ENCODE results near the gene CCDC177. TPM values are rescaled to one million over a fixed set of nuclear protein-coding genes. Genes with fewer than 3 reads are reported as not detected.

Gene CCDC177
- total RNA-seq, 1 experiment from 2014 or later: 2.1 TPM

GRCh38 chr14:69584389-69584788 lies 9.7 kb upstream of the CCDC177 start (continued):
- no peak for TF ChIP-seq ZNF121 (CRISPR knock-in tag; IDR thresholded peaks at IDR 0.05)
- TF ChIP-seq CREB1 (CRISPR knock-in tag; IDR thresholded peaks at IDR 0.05): no peak
- TF ChIP-seq ZNF423 (CRISPR knock-in tag; IDR thresholded peaks at IDR 0.05): no peak
- TF ChIP-seq CREM (CRISPR knock-in tag; IDR thresholded peaks at IDR 0.05): no peak
- TF ChIP-seq SOX15 (CRISPR knock-in tag; IDR thresholded peaks at IDR 0.05): no peak
- TF ChIP-seq SP1 (CRISPR knock-in tag; conservative IDR thresholded peaks at IDR 0.05): no peak
- TF ChIP-seq HMGXB4 (CRISPR knock-in tag; IDR thresholded peaks at IDR 0.05): no peak
- no peak for TF ChIP-seq RORB (CRISPR knock-in tag; IDR thresholded peaks at IDR 0.05)
- TF ChIP-seq, protein P1, sequence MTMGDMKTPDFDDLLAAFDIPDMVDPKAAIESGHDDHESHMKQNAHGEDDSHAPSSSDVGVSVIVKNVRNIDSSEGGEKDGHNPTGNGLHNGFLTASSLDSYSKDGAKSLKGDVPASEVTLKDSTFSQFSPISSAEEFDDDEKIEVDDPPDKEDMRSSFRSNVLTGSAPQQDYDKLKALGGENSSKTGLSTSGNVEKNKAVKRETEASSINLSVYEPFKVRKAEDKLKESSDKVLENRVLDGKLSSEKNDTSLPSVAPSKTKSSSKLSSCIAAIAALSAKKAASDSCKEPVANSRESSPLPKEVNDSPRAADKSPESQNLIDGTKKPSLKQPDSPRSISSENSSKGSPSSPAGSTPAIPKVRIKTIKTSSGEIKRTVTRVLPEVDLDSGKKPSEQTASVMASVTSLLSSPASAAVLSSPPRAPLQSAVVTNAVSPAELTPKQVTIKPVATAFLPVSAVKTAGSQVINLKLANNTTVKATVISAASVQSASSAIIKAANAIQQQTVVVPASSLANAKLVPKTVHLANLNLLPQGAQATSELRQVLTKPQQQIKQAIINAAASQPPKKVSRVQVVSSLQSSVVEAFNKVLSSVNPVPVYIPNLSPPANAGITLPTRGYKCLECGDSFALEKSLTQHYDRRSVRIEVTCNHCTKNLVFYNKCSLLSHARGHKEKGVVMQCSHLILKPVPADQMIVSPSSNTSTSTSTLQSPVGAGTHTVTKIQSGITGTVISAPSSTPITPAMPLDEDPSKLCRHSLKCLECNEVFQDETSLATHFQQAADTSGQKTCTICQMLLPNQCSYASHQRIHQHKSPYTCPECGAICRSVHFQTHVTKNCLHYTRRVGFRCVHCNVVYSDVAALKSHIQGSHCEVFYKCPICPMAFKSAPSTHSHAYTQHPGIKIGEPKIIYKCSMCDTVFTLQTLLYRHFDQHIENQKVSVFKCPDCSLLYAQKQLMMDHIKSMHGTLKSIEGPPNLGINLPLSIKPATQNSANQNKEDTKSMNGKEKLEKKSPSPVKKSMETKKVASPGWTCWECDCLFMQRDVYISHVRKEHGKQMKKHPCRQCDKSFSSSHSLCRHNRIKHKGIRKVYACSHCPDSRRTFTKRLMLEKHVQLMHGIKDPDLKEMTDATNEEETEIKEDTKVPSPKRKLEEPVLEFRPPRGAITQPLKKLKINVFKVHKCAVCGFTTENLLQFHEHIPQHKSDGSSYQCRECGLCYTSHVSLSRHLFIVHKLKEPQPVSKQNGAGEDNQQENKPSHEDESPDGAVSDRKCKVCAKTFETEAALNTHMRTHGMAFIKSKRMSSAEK (CRISPR knock-in tag; IDR thresholded peaks at IDR 0.05; ENCODE audit: borderline replicate concordance): no peak
- TF ChIP-seq, protein P2, sequence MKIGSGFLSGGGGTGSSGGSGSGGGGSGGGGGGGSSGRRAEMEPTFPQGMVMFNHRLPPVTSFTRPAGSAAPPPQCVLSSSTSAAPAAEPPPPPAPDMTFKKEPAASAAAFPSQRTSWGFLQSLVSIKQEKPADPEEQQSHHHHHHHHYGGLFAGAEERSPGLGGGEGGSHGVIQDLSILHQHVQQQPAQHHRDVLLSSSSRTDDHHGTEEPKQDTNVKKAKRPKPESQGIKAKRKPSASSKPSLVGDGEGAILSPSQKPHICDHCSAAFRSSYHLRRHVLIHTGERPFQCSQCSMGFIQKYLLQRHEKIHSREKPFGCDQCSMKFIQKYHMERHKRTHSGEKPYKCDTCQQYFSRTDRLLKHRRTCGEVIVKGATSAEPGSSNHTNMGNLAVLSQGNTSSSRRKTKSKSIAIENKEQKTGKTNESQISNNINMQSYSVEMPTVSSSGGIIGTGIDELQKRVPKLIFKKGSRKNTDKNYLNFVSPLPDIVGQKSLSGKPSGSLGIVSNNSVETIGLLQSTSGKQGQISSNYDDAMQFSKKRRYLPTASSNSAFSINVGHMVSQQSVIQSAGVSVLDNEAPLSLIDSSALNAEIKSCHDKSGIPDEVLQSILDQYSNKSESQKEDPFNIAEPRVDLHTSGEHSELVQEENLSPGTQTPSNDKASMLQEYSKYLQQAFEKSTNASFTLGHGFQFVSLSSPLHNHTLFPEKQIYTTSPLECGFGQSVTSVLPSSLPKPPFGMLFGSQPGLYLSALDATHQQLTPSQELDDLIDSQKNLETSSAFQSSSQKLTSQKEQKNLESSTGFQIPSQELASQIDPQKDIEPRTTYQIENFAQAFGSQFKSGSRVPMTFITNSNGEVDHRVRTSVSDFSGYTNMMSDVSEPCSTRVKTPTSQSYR (CRISPR knock-in tag; IDR thresholded peaks at IDR 0.05): no peak

DNA sequence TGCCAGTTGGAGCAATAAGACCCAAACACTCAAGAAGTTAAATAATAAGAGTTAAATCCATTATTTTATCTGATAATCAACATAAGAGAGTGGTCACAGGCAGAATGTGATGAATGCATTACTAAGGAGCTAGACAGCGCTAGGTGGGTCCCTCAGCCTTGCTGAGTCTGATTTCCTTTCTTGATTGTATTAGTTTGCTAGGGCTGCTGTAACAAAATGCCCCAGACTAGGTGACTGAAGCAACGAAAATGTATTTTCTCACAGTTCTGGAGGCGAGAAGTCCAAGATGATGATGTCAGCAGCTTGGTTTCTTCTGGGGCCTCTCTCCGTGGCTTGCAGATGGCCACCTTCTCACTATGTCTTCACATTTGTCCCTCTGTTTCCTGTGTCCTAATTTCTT lies 8.2 kb upstream of the CCDC177 start:
- CTCF ChIA-PET: interaction anchor here (0.7 to 1.3 kb wide), 3 partner anchors 35 to 234 kb away, joined by 3 to 5 read pairs (median 3); no protein-coding TSS in a partner anchor
- H3K27me3 Mint-ChIP-seq (ENCODE audit: low read depth): no peaks in the 10 kb centered on the region
- H3K9me3 Mint-ChIP-seq: no peaks in the 10 kb centered on the region
- H3K4me1 Mint-ChIP-seq: peaks cover 16% of the 10 kb centered on the region
- TF ChIP-seq IRF2 (CRISPR knock-in tag; IDR thresholded peaks at IDR 0.05; ENCODE audit: borderline replicate concordance, low read depth): no peak
- H3K36me3 Mint-ChIP-seq: no peaks in the 10 kb centered on the region
- ATAC-seq (no peak), DNase-seq (ENCODE audit: low spot score) (no peak)
- no peak overlapping the region for H3K4me3 Mint-ChIP-seq
- H3K27ac Mint-ChIP-seq: no peak overlapping the region
- POLR2A ChIA-PET: no interaction called here

DNA sequence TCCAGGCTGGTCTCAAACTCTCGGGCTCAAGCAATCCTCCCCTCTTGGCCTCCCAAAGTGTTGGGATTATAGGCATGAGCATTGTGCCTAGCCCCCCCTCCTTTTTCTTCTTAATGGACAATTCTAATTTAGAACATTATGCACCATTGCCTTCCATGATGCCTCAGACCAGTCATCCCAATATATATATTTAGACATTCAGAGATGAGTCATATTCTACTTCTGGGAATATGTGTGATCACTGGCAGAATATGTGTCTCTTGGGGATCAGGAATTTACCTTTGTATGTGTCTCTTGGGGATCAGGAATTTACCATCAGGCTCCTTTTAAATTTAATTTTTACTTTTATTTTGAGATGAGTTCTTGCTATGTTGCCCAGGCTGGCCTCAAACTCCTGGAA lies 7.5 kb upstream of the CCDC177 start:
- H3K36me3 Mint-ChIP-seq: no peaks in the 10 kb centered on the region
- H3K4me3 Mint-ChIP-seq: no peak overlapping the region
- H3K27ac Mint-ChIP-seq: no peak overlapping the region
- H3K27me3 Mint-ChIP-seq (ENCODE audit: low read depth): peaks cover 4% of the 10 kb centered on the region; the same call in 1 of the 2 replicates
- DNase-seq (ENCODE audit: low spot score) (no peak), ATAC-seq (no peak)
- peaks cover 16% of the 10 kb centered on the region for H3K4me1 Mint-ChIP-seq
- no peaks in the 10 kb centered on the region for H3K9me3 Mint-ChIP-seq
- ChIA-PET CTCF (interaction anchor here (1.3 kb wide), 1 partner anchor 145 kb away, joined by 5 read pairs; no protein-coding TSS in a partner anchor), POLR2A (no interaction called here)
- TF ChIP-seq SP1 (CRISPR knock-in tag; conservative IDR thresholded peaks at IDR 0.05) (no peak), FOXP4 (CRISPR knock-in tag; IDR thresholded peaks at IDR 0.05) (no peak)
- TF ChIP-seq, protein P3, sequence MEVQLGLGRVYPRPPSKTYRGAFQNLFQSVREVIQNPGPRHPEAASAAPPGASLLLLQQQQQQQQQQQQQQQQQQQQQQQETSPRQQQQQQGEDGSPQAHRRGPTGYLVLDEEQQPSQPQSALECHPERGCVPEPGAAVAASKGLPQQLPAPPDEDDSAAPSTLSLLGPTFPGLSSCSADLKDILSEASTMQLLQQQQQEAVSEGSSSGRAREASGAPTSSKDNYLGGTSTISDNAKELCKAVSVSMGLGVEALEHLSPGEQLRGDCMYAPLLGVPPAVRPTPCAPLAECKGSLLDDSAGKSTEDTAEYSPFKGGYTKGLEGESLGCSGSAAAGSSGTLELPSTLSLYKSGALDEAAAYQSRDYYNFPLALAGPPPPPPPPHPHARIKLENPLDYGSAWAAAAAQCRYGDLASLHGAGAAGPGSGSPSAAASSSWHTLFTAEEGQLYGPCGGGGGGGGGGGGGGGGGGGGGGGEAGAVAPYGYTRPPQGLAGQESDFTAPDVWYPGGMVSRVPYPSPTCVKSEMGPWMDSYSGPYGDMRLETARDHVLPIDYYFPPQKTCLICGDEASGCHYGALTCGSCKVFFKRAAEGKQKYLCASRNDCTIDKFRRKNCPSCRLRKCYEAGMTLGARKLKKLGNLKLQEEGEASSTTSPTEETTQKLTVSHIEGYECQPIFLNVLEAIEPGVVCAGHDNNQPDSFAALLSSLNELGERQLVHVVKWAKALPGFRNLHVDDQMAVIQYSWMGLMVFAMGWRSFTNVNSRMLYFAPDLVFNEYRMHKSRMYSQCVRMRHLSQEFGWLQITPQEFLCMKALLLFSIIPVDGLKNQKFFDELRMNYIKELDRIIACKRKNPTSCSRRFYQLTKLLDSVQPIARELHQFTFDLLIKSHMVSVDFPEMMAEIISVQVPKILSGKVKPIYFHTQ (CRISPR knock-in tag; IDR thresholded peaks at IDR 0.05): no peak
